ENCODE results near the gene RGPD8.

The RGPD8 gene

DNA sequence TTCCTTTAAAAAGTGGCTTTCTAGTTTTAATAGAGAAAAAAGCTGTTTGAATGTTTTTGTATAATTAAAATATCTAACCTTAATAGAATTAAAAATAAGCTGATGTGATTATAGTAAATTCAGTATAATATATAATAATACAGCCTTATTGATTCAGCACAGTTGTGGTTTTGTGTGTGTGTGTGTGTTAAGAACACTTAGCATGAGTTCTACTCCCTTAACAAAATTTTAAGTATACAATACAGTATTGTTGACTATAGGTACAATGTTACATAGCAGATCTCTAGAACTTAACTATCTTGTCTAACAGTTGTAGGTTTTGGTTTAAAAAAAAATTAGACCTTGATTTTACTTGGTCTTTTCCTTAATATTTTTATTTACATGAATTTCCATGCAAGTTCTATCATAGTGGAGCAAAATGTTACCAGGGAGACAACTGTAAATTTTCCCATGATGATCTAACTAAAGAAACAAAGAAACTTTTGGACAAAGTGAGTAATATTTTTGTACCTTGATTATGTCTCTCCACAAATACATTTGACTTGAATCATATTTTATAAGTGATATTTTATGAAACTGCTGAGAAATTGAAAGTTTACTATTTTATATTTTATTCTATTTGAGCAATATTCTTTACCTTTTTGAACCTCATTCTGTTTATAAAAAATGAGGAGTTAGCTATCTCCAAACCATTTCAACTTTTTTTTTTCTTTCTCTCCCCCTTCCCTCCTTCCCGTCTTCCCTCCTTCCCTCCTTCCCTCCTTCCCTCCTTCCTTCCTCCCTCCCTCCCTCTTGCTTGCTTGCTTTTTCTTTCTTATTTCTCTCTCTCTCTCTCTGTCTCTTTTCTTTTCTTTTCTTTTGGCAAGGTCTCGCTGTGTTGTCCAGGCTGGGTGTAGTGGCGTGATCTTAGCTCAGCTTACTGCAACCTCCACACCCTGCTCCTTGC, 111.8 kb downstream of the RGPD8 start:
- no peak for DNase-seq

All from NCI-H146 (cell line).